A549 (cell line): Measurements from ENCODE around the gene NAP1L1. TPM values are rescaled to one million over a fixed set of nuclear protein-coding genes. Genes with fewer than 3 reads are reported as not detected.

Source experiments
- BHLHE40 ChIP-seq: IDR thresholded peaks from 2 replicates; pipeline ENCODE4 v1.6.1; 2012; ENCODE audit warnings: low read depth, low read length, inconsistent platforms
- CBX8 ChIP-seq: fragments of 200-600 bp; sonication (generic); IDR thresholded peaks from 2 replicates; pipeline ENCODE4 v1.6.1; 2016
- CHD4 ChIP-seq: fragments of 200-600 bp; sonication (generic); IDR thresholded peaks from 2 replicates; pipeline ENCODE4 v1.6.1; 2016; ENCODE audit warnings: antibody characterized with exemption, mild to moderate bottlenecking, borderline replicate concordance
- E2F6 ChIP-seq: IDR thresholded peaks from 2 replicates; pipeline ENCODE4 v1.6.1; 2012; ENCODE audit warnings: low read depth, borderline replicate concordance
- EHMT2 ChIP-seq: fragments of 200-600 bp; sonication (generic); IDR thresholded peaks from 2 replicates; pipeline ENCODE4 v1.6.1; 2016; ENCODE audit warnings: antibody characterized with exemption, low read depth, mild to moderate bottlenecking, moderate library complexity
- ELK1 ChIP-seq: fragments of 150-350 bp; IDR thresholded peaks from 2 replicates; pipeline ENCODE4 v1.6.1; 2014; ENCODE audit warnings: low read depth, mild to moderate bottlenecking, low read length
- EP300 ChIP-seq, 2 experiments: fragments of >200 bp; sonication (Bioruptor Twin); formaldehyde crosslinking; IDR thresholded peaks; 2 replicates in 1 of 2; 3 replicates in 1 of 2; pipeline ENCODE4 v1.6.1; 2016 to 2017
- ESRRA ChIP-seq: fragments of 150-350 bp; IDR thresholded peaks from 2 replicates; pipeline ENCODE4 v1.6.1; 2014; ENCODE audit warnings: mild to moderate bottlenecking, low read length, borderline replicate concordance
- HEYL ChIP-seq: fragments of 250-450 bp; sonication (Bioruptor Pico); IDR thresholded peaks from 2 replicates; pipeline ENCODE4 v1.8.0; 2021; ENCODE audit warnings: mild to moderate bottlenecking, moderate library complexity
- HMGXB4 ChIP-seq: fragments of 250-450 bp; sonication (Bioruptor Pico); IDR thresholded peaks from 2 replicates; pipeline ENCODE4 v1.5.0; 2021; ENCODE audit warnings: mild to moderate bottlenecking, moderate library complexity, borderline replicate concordance
- HOXB5 ChIP-seq: fragments of 250-450 bp; sonication (Bioruptor Pico); IDR thresholded peaks from 2 replicates; pipeline ENCODE4 v1.5.0; 2020; ENCODE audit warnings: mild to moderate bottlenecking, moderate library complexity
- JUNB ChIP-seq: fragments of >200 bp; sonication (Bioruptor Twin); formaldehyde crosslinking; IDR thresholded peaks from 2 replicates; pipeline ENCODE4 v1.6.1; 2016
- KDM1A ChIP-seq: fragments of 200-600 bp; sonication (generic); IDR thresholded peaks from 2 replicates; pipeline ENCODE4 v1.6.1; 2016; ENCODE audit warnings: low read depth, mild to moderate bottlenecking
- MAFK ChIP-seq: fragments of 450-650 bp; IDR thresholded peaks from 2 replicates; pipeline ENCODE4 v1.6.1; 2014; ENCODE audit not compliant: partially characterized antibody
- MAX ChIP-seq: IDR thresholded peaks from 2 replicates; pipeline ENCODE4 v1.6.1; 2012
- MAZ ChIP-seq: fragments of 150-350 bp; IDR thresholded peaks from 2 replicates; pipeline ENCODE4 v1.6.1; 2014; ENCODE audit warnings: antibody characterized with exemption, low read depth, low read length, borderline replicate concordance
- POLR2A ChIP-seq: IDR thresholded peaks from 2 replicates; pipeline ENCODE4 v1.6.1; 2012; ENCODE audit warnings: mild to moderate bottlenecking, low read length
- RARB ChIP-seq: fragments of 250-450 bp; sonication (Bioruptor Pico); IDR thresholded peaks from 2 replicates; pipeline ENCODE4 v1.8.0; 2021; ENCODE audit warnings: mild to moderate bottlenecking, moderate library complexity
- RCOR1 ChIP-seq: fragments of 150-350 bp; IDR thresholded peaks from 2 replicates; pipeline ENCODE4 v1.6.1; 2014; ENCODE audit warnings: antibody characterized with exemption, low read length, low read depth
- REST ChIP-seq: fragments of 200-600 bp; sonication (generic); IDR thresholded peaks from 2 replicates; pipeline ENCODE4 v1.6.1; 2016; ENCODE audit warnings: antibody characterized with exemption, mild to moderate bottlenecking, moderate library complexity
- RFX5 ChIP-seq: fragments of 450-650 bp; IDR thresholded peaks from 2 replicates; pipeline ENCODE4 v1.7.1; 2014; ENCODE audit warnings: antibody characterized with exemption, mild to moderate bottlenecking, moderate library complexity
- SREBF2 ChIP-seq: fragments of 450-650 bp; IDR thresholded peaks from 2 replicates; pipeline ENCODE4 v1.6.1; 2014; ENCODE audit warnings: mild to moderate bottlenecking, moderate library complexity
- ZC3H11A ChIP-seq: fragments of 450-650 bp; IDR thresholded peaks from 2 replicates; pipeline ENCODE4 v1.6.1; 2014; ENCODE audit warnings: antibody characterized with exemption, mild to moderate bottlenecking
- ZSCAN20 ChIP-seq: fragments of 250-450 bp; sonication (Bioruptor Pico); IDR thresholded peaks from 2 replicates; pipeline ENCODE4 v1.8.0; 2022; ENCODE audit warnings: mild to moderate bottlenecking, moderate library complexity
- polyA plus RNA-seq, 4 experiments: library from polyadenylated mRNA; depleted of rRNA in 3 of 4; stranded (reverse); fragments of >200 nt; fragmentation: RNase III in 1 of 4; extraction: RNeasy Plus Mini Kit Qiagen cat#74134 plus additional on column Dnase treatment in 1 of 4; gene quantifications; 2 replicates in 3 of 4; 3 replicates in 1 of 4; pipeline ENCODE4 v1.2.3, GENCODE V29; 2011 to 2017

Gene NAP1L1
- polyA plus RNA-seq, 2 of the 4 experiments (the other 2 are of a cell fraction), result 709 to 943 TPM

- TF ChIP-seq EP300 (IDR thresholded peaks at IDR 0.05) (no peak), KDM1A (no peak), ELK1 (no peak), HMGXB4 (CRISPR knock-in tag) (peak; percentile 97), SREBF2 (no peak), REST (no peak), JUNB (no peak), POLR2A (peak; percentile 95), CBX8 (no peak), HOXB5 (CRISPR knock-in tag) (0 out of 2 replicates have a peak, but pooled peaks have one; percentile 24), RCOR1 (no peak), ZC3H11A (no peak), RFX5 (no peak), EHMT2 (no peak), MAX (peak; percentile 85), RARB (CRISPR knock-in tag) (0 out of 2 replicates have a peak, but pooled peaks have one; percentile 42), BHLHE40 (no peak), ESRRA (no peak), HEYL (CRISPR knock-in tag) (no peak), MAFK (peak; percentile 11), CHD4 (no peak), MAZ (peak; percentile 84; the same call in 1 of the 2 replicates), ZSCAN20 (CRISPR knock-in tag) (no peak), E2F6 (no peak; the same call in 1 of the 2 replicates)
These were observed at the start of gene NAP1L1 (continued) for GRCh38 chr12:76083904-76084862.
